Measurements from ENCODE around the gene PPP1R11. TPM values are rescaled to one million over a fixed set of nuclear protein-coding genes. Genes with fewer than 3 reads are reported as not detected.

Gene PPP1R11
- total and polyA plus RNA-seq, 9 of the 15 experiments (the other 6 are each of a cell fraction or from before 2014, with no cell fraction given): 17.8 to 94.8 (median 44.6) TPM

GRCh38 chr6:30100154-30100553 lies 33.2 kb downstream of the PPP1R11 start:
- no peaks in the 10 kb centered on the region for H4K20me1 ChIP-seq (replicated peaks; ENCODE audit: control insufficient read depth, insufficient read depth, low read length)
- no peak overlapping the region for H3K9ac ChIP-seq (ENCODE audit: insufficient read depth in 1 of 2, low read depth in 2 of 2, low read length in 2 of 2)
- DNase-seq (ENCODE audit: extremely low read depth in 1 of 4, low spot score in 3 of 4): no peak
- no peak for TF ChIP-seq POLR2H (tag; IDR thresholded peaks at IDR 0.05; ENCODE audit: low read depth)
- peak; percentile 64 for TF ChIP-seq ZFP36 (IDR thresholded peaks at IDR 0.05; ENCODE audit: low read depth, low read length, partially characterized antibody)
- no peak for TF ChIP-seq RBFOX2 (IDR thresholded peaks at IDR 0.05; ENCODE audit: low read depth, low read length)
- TF ChIP-seq ZNF57 (CRISPR knock-in tag; IDR thresholded peaks at IDR 0.05): no peak
- TF ChIP-seq ZNF644 (tag; IDR thresholded peaks at IDR 0.05; ENCODE audit: low read depth): no peak
- TF ChIP-seq SNRNP70 (optimal IDR thresholded peaks at IDR 0.05; ENCODE audit: low read depth, low read length): no peak
- no peak for TF ChIP-seq NELFE (IDR thresholded peaks at IDR 0.05; ENCODE audit: insufficient read depth, insufficient read length)
- CTCF ChIA-PET (ENCODE audit: low intra/inter-chr PET ratio): no interaction called here
- no peaks in the 10 kb centered on the region for H3K9me1 ChIP-seq (ENCODE audit: control insufficient read depth, insufficient read depth, low read length)
- WGBS (ENCODE audit: insufficient coverage, low coverage, missing lambda C conversion rate): 41% methylated on average over 8 of the region's 8 CpGs
- POLR2A ChIA-PET: interaction anchor here (1.1 kb wide), 1 partner anchor 20 kb away, joined by 3 read pairs; no protein-coding TSS in a partner anchor
- ATAC-seq: no peak
- H3K4me3 ChIP-seq: no peak overlapping the region
- no peaks in the 10 kb centered on the region for H3K36me3 ChIP-seq (ENCODE audit: control insufficient read depth, insufficient read depth, low read length)
- in situ Hi-C loops (cut with MboI): no loop called here
- H3K4me1 ChIP-seq (replicated peaks in 1 of 2; ENCODE audit: control insufficient read depth in 2 of 2, insufficient read depth in 2 of 2, low read length in 2 of 2): peaks cover 41 to 45% of the 10 kb centered on the region in 2 experiments
- H3K79me2 ChIP-seq (ENCODE audit: control insufficient read depth, insufficient read depth, low read length): no peaks in the 10 kb centered on the region
- FAIRE-seq: no peak
- intact Hi-C loops (cut with micrococcal nuclease): loop anchor here (5.0 to 10.0 kb wide), 2 partner anchors 255 to 297 kb away; no protein-coding TSS in a partner anchor
- H2AFZ ChIP-seq (ENCODE audit: low read depth, low read length): no peak overlapping the region
- no peak overlapping the region for H3K4me2 ChIP-seq (ENCODE audit: insufficient read depth, low read length)
- H3K27ac ChIP-seq (ENCODE audit: extremely low read depth, low read depth, low read length): no peak overlapping the region
- no TSS peak for BruUV-seq (replicated peaks)
- no peaks in the 10 kb centered on the region for H3K9me3 ChIP-seq (replicated peaks; ENCODE audit: control insufficient read depth, insufficient read depth, low read depth, low read length)
- H3K27me3 ChIP-seq (ENCODE audit: control insufficient read depth in 2 of 2, insufficient read depth in 2 of 2, low read length in 2 of 2): peaks cover 14 to 18% of the 10 kb centered on the region in 2 experiments; a peak in 4 of 5 replicates
